Breast epithelium (tissue), 3 donors: ENCODE data around the gene C1RL.

Source experiments
- CTCF ChIP-seq, 3 donors: fragments of 450-650 bp; IDR thresholded peaks; one replicate each; pipeline ENCODE4 v1.5.1; 2016 to 2017; ENCODE audit warnings: antibody characterized with exemption in 3 of 3, mild to moderate bottlenecking in 3 of 3, moderate library complexity in 3 of 3
- POLR2A ChIP-seq: fragments of 450-650 bp; IDR thresholded peaks from one replicate; pipeline ENCODE4 v1.6.1; 2016; ENCODE audit warnings: antibody characterized with exemption, mild to moderate bottlenecking, moderate library complexity
- POLR2AphosphoS5 ChIP-seq, 3 donors: sonication (generic); formaldehyde crosslinking; IDR thresholded peaks; one replicate each; pipeline ENCODE4 v1.6.1; 2017; ENCODE audit warnings: antibody characterized with exemption in 3 of 3

- no peak for TF ChIP-seq CTCF (IDR thresholded peaks at IDR 0.05)
- TF ChIP-seq POLR2AphosphoS5 (IDR thresholded peaks at IDR 0.05) = no peak
- TF ChIP-seq POLR2A = no peak
Observed at GRCh38 chr12:7114008-7114407, 5.0 kb upstream of the C1RL start.
